Gastroesophageal sphincter (tissue), 4 donors: ENCODE results near the gene MGLL. TPM values are rescaled to one million over a fixed set of nuclear protein-coding genes. Genes with fewer than 3 reads are reported as not detected.

Experiments
- ATAC-seq: fragments of 150-250 bp; one replicate; pipeline ENCODE4 v1.9.1; 2016; ENCODE audit warnings: mild to moderate bottlenecking, moderate library complexity
- H3K27ac ChIP-seq, 4 donors: fragments of 200-600 bp; sonication (generic) in 3 of 4; 1 replicate in 3 of 4; 2 replicates in 1 of 4; pipeline ENCODE4 v1.5.1; 2016 to 2019
- H3K27me3 ChIP-seq: fragments of 200-600 bp; sonication (generic); one replicate; pipeline ENCODE4 v1.5.1; 2019
- H3K36me3 ChIP-seq, 2 donors: fragments of 200-600 bp; sonication (generic); one replicate each; pipeline ENCODE4 v1.5.1; 2019; ENCODE audit warnings: control low read depth in 1 of 2
- H3K4me1 ChIP-seq, 3 donors: fragments of 200-600 bp; sonication (generic); 1 replicate in 2 of 3; 2 replicates in 1 of 3; pipeline ENCODE4 v1.5.1; 2016 to 2019; ENCODE audit warnings: control low read depth in 2 of 3
- H3K4me3 ChIP-seq, 2 donors: fragments of 200-600 bp; sonication (generic); one replicate each; pipeline ENCODE4 v1.5.1; 2019; ENCODE audit warnings: mild to moderate bottlenecking in 1 of 2, moderate library complexity in 1 of 2
- H3K9me3 ChIP-seq, 3 donors: fragments of 200-600 bp; sonication (generic); one replicate each; pipeline ENCODE4 v1.5.1; 2017 to 2019; ENCODE audit warnings: control low read depth in 2 of 3
- CTCF ChIP-seq, 4 experiments: fragments of 200-600 bp in 2 of 4; fragments of 450-650 bp in 2 of 4; sonication (generic) in 1 of 4; IDR thresholded peaks; one replicate each; pipeline ENCODE4 v1.5.1; 2017 to 2019; ENCODE audit warnings: antibody characterized with exemption in 4 of 4, mild to moderate bottlenecking in 2 of 4, moderate library complexity in 2 of 4
- EP300 ChIP-seq: sonication (generic); formaldehyde crosslinking; IDR thresholded peaks from one replicate; pipeline ENCODE4 v1.6.1; 2017; ENCODE audit warnings: antibody characterized with exemption, mild to moderate bottlenecking
- POLR2A ChIP-seq, 2 donors: fragments of 450-650 bp; IDR thresholded peaks; one replicate each; pipeline ENCODE4 v1.6.1; 2017; ENCODE audit warnings: antibody characterized with exemption in 2 of 2, mild to moderate bottlenecking in 2 of 2, moderate library complexity in 1 of 2
- POLR2AphosphoS5 ChIP-seq: sonication (generic); formaldehyde crosslinking; IDR thresholded peaks from one replicate; pipeline ENCODE4 v1.6.1; 2017; ENCODE audit warnings: antibody characterized with exemption
- WGBS, 2 donors: methylation state at CpG; one replicate each; pipeline ENCODE4 v1.1.5; 2018; ENCODE audit warnings: low coverage in 1 of 2; 5-methylcytosine and 5-hydroxymethylcytosine counted together
- total RNA-seq, 4 donors: library from RNA; depleted of rRNA; stranded (reverse); fragments of >200 nt; gene quantifications; one replicate each; pipeline ENCODE4 v1.1.0, GENCODE V29; 2016

Gene MGLL
- total RNA-seq, 4 donors from 2014 or later = 39.2 to 171 (median 55.8) TPM

GRCh38 chr3:127734754-127735473 lies 87.4 kb downstream of the MGLL start:
- no peaks in the 10 kb centered on the region for H3K9me3 ChIP-seq
- WGBS, 2 donors = 29 to 55% methylated on average over 4 to 7 of the region's 8 CpGs
- H3K27me3 ChIP-seq = no peaks in the 10 kb centered on the region
- peak overlapping the region in 3 of 4 donors; percentile 53 to 68 (median 54) for H3K27ac ChIP-seq
- H3K36me3 ChIP-seq = no peaks in the 10 kb centered on the region
- TF ChIP-seq CTCF (IDR thresholded peaks at IDR 0.05) (no peak), POLR2A (IDR thresholded peaks at IDR 0.05) (no peak), EP300 (no peak), POLR2AphosphoS5 (no peak)
- ATAC-seq = no peak
- no peak overlapping the region for H3K4me3 ChIP-seq
- peaks cover 0 to 89% (median 39%) of the 10 kb centered on the region in 3 donors for H3K4me1 ChIP-seq

GRCh38 chr3:127734181-127734720 lies 88.1 kb downstream of the MGLL start:
- H3K36me3 ChIP-seq = no peaks in the 10 kb centered on the region
- peaks cover 0 to 87% (median 35%) of the 10 kb centered on the region in 3 donors for H3K4me1 ChIP-seq
- H3K4me3 ChIP-seq = no peak overlapping the region
- H3K27ac ChIP-seq = peak overlapping the region in 3 of 4 donors; percentile 53 to 68 (median 54)
- 94% methylated on average over 12 of the region's 12 CpGs; no CpG with 5 or more reads in 1 of the 2 donors for WGBS, 2 donors
- H3K9me3 ChIP-seq = no peaks in the 10 kb centered on the region
- no peaks in the 10 kb centered on the region for H3K27me3 ChIP-seq
- TF ChIP-seq CTCF (IDR thresholded peaks at IDR 0.05) (no peak), POLR2AphosphoS5 (no peak), POLR2A (IDR thresholded peaks at IDR 0.05) (no peak)
- no peak for ATAC-seq

- TF ChIP-seq CTCF (IDR thresholded peaks at IDR 0.05) = no peak
- no peak for TF ChIP-seq POLR2AphosphoS5
- no peak for TF ChIP-seq POLR2A (IDR thresholded peaks at IDR 0.05)
- TF ChIP-seq EP300 = no peak
- Histone ChIP-seq H3K27ac (peak overlapping the region in 1 of 4 donors; percentile 68), H3K9me3 (no peaks in the 10 kb centered on the region), H3K4me1 (peaks cover 0 to 82% (median 35%) of the 10 kb centered on the region in 3 donors), H3K27me3 (no peaks in the 10 kb centered on the region), H3K36me3 (no peaks in the 10 kb centered on the region), H3K4me3 (no peak overlapping the region)
- WGBS, 2 donors = 97 to 100% methylated on average over 1 to 4 of the region's 10 CpGs
- no peak for ATAC-seq
Observed at GRCh38 chr3:127733781-127734180, 88.5 kb downstream of the MGLL start.

- Histone ChIP-seq H3K4me1 (peaks cover 0 to 78% (median 27%) of the 10 kb centered on the region in 3 donors), H3K27ac (peak overlapping the region in 1 of 4 donors; percentile 3), H3K9me3 (no peaks in the 10 kb centered on the region), H3K27me3 (no peaks in the 10 kb centered on the region), H3K4me3 (no peak overlapping the region), H3K36me3 (no peaks in the 10 kb centered on the region)
- TF ChIP-seq CTCF (IDR thresholded peaks at IDR 0.05) (no peak), EP300 (no peak), POLR2AphosphoS5 (no peak), POLR2A (IDR thresholded peaks at IDR 0.05) (no peak)
- no peak for ATAC-seq
- WGBS, 2 donors = 69 to 85% methylated on average over 6 to 9 of the region's 9 CpGs
Observed at GRCh38 chr3:127732879-127733350, 89.4 kb downstream of the MGLL start.
